Progenitor cell of endocrine pancreas (in vitro differentiated cells): Measurements from ENCODE around the gene NTSR2. TPM values are rescaled to one million over a fixed set of nuclear protein-coding genes. Genes with fewer than 3 reads are reported as not detected.

Experiments
- DNase-seq: peaks from one replicate; pipeline ENCODE4 v3.0.0; 2021; ENCODE audit warnings: low spot score; ENCODE audit not compliant: unreplicated experiment
- H3K27ac Mint-ChIP-seq: 2 replicates; pipeline ENCODE4 v1.8.0; 2021; ENCODE audit warnings: mild to moderate bottlenecking, moderate library complexity, mixed read lengths
- H3K27me3 Mint-ChIP-seq: 2 replicates; pipeline ENCODE4 v1.8.0; 2021; ENCODE audit warnings: mixed read lengths
- H3K36me3 Mint-ChIP-seq: 2 replicates; pipeline ENCODE4 v1.8.0; 2022; ENCODE audit warnings: mixed read lengths; ENCODE audit not compliant: insufficient read depth
- H3K4me1 Mint-ChIP-seq: 2 replicates; pipeline ENCODE4 v1.8.0; 2021; ENCODE audit warnings: low read depth, mixed read lengths
- H3K4me3 Mint-ChIP-seq: 2 replicates; pipeline ENCODE4 v1.8.0; 2021; ENCODE audit warnings: low read depth, mild to moderate bottlenecking, moderate library complexity, mixed read lengths
- H3K9me3 Mint-ChIP-seq: 2 replicates; pipeline ENCODE4 v1.8.0; 2021; ENCODE audit warnings: low read depth, mixed read lengths
- total RNA-seq: library from RNA; stranded (reverse); gene quantifications from 2 replicates; pipeline ENCODE4 v1.2.1, GENCODE V29; 2021
- TF ChIP-seq, protein P1 (sequence below): fragments of 200-600 bp; sonication (generic); IDR thresholded peaks from one replicate; pipeline ENCODE4 v1.5.0; 2021; ENCODE audit warnings: antibody characterized with exemption, mild to moderate bottlenecking; ENCODE audit not compliant: unreplicated experiment

The NTSR2 gene
- total RNA-seq, 1 donor from 2014 or later: not detected

DNA sequence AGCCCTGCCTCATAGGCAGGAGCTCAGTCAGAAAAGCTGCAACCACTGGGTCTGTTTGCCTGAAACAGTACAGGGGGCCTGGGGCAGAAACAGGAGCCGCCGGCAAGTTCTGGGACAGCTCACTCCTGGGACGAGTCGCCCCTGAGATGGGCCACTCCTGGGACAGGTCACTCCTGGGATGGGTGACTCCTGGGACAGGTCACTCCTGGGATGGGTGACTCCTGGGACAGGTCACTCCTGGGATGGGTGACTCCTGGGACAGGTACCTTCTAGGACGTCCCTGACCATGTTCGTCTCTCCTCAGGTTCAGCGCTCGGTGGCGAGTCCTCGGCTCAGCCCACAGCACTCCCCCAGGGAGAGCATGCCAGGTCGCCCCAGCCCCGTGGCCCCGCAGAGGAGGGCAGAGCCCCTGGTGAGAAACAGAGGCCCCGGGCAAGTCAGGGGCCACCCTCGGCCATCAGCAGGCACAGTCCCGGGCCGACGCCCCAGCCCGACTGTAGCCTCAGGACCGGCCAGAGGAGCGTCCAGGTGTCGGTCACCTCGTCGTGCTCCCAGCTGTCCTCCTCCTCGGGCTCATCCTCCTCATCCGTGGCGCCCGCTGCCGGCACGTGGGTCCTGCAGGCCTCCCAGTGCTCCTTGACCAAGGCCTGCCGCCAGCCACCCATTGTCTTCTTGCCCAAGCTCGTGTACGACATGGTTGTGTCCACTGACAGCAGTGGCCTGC lies 51.8 kb downstream of the NTSR2 start:
- Mint-ChIP-seq H3K36me3 (peaks cover 27% of the 10 kb centered on the region), H3K27ac (no peak overlapping the region), H3K4me1 (no peaks in the 10 kb centered on the region), H3K9me3 (no peaks in the 10 kb centered on the region), H3K4me3 (no peak overlapping the region), H3K27me3 (no peaks in the 10 kb centered on the region)
- no peak for DNase-seq
- TF ChIP-seq, protein P1, sequence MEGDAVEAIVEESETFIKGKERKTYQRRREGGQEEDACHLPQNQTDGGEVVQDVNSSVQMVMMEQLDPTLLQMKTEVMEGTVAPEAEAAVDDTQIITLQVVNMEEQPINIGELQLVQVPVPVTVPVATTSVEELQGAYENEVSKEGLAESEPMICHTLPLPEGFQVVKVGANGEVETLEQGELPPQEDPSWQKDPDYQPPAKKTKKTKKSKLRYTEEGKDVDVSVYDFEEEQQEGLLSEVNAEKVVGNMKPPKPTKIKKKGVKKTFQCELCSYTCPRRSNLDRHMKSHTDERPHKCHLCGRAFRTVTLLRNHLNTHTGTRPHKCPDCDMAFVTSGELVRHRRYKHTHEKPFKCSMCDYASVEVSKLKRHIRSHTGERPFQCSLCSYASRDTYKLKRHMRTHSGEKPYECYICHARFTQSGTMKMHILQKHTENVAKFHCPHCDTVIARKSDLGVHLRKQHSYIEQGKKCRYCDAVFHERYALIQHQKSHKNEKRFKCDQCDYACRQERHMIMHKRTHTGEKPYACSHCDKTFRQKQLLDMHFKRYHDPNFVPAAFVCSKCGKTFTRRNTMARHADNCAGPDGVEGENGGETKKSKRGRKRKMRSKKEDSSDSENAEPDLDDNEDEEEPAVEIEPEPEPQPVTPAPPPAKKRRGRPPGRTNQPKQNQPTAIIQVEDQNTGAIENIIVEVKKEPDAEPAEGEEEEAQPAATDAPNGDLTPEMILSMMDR: no peak

DNA sequence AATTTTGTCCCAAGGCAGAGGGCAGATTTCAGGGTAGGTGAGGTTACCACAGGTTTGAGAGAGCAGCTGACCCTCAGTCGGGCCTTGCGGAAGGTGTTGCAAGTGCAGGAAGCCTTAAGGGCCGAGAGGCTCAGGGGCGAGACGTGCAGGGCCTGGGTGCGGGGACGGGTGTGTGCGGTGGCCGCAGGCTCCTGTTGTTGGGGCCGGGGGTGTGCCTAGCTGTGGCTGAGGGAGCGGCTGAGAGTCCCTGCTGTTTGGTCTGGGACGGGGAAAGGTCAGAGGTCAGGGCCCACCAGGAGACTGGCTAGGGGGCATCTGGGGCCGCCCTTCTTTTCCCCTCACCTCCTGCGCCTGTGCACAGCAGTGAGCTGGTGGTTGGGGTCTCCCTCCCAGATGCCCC lies 52.5 kb downstream of the NTSR2 start:
- Mint-ChIP-seq H3K4me1 (no peaks in the 10 kb centered on the region), H3K27me3 (no peaks in the 10 kb centered on the region), H3K4me3 (no peak overlapping the region), H3K9me3 (no peaks in the 10 kb centered on the region), H3K27ac (peak overlapping the region; percentile 80), H3K36me3 (peaks cover 26% of the 10 kb centered on the region)
- no peak for DNase-seq
- TF ChIP-seq, protein P1: no peak

DNA sequence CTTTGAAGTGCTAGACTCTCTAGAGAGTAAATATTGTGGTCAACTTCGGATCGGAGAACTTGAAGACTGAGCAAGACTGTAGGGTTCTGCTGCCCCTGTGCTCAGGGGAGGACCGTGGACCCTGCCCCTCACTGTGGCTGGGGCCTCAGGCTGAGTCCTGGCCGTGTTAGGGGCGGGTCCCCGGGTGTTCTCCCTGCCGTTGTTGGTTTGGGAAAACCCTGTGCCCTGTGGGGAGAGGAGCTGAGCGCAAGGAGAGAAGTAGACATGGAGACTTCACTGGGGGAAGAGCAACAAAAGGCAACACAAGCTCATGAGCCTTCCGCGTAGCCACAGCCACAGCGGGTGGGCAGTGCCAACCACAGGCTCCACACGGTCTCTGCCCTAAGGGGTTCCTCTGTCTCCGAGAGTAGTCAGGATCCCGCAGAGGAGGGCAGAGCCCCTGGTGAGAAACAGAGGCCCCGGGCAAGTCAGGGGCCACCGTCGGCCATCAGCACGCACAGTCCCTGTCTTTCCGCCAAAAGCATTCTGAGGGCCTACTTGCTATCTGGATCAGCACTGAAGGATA lies 53.1 kb downstream of the NTSR2 start:
- H3K27ac Mint-ChIP-seq: no peak overlapping the region
- peaks cover 27% of the 10 kb centered on the region for H3K36me3 Mint-ChIP-seq

DNA sequence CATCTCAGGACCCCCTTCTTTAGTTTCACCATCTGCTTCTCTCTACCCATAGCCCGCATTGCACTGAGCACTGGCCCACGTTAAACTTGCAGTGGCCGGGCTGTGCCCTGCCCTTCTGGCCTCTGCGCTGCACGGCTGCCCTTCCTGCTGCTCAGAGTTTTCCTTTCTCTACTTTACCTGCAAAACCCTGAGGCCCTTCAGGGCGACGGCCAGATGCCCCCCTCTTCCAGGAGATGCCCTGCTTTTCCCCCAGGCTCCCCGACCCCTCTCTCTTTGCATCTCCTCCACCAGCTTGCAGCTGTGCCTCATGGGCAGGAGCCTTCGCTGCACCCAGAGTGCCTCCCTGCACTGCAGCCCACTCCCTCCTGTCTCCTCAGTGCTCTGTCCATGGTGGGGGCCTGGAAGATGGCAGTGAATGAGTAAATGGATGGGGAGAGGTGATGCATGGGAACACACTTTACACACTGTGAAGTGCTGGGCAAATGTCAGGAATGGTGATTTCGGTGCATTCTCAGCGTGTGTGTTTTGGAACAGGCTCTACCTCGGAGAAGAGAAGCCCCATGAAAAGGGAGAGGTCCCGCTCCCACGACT lies 53.8 kb downstream of the NTSR2 start:
- no peak overlapping the region for H3K27ac Mint-ChIP-seq
- no peaks in the 10 kb centered on the region for H3K9me3 Mint-ChIP-seq
- H3K27me3 Mint-ChIP-seq: no peaks in the 10 kb centered on the region
- DNase-seq: no peak
- no peaks in the 10 kb centered on the region for H3K4me1 Mint-ChIP-seq
- peaks cover 30% of the 10 kb centered on the region for H3K36me3 Mint-ChIP-seq
- no peak overlapping the region for H3K4me3 Mint-ChIP-seq
- TF ChIP-seq, protein P1: no peak

More for the DNA sequence above, 53.1 kb downstream of the NTSR2 start:
- Mint-ChIP-seq H3K9me3 (no peaks in the 10 kb centered on the region), H3K27me3 (no peaks in the 10 kb centered on the region), H3K4me3 (no peak overlapping the region), H3K4me1 (no peaks in the 10 kb centered on the region)
- no peak for DNase-seq
- TF ChIP-seq, protein P1: no peak

DNA sequence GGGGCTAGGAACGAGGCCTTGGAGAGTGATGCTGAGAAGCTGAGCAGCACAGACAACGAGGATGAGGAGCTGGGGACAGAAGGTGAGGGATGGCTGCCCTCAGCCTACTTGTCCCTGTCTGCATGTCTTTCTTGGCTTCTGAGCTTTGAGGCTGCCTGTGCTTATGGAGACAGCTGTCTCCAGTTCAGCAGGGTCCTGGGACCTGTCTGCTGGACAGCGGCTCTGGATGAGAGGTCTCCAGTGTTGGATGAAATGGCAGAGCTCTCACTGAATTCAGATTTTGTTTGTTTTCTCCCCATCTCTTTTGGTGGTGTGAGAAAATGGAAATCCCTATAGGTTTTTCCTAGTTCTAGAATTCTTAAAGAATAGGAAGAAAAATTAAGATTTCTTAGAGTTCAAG lies 54.8 kb downstream of the NTSR2 start:
- TF ChIP-seq, protein P1: no peak
- H3K27me3 Mint-ChIP-seq: no peaks in the 10 kb centered on the region
- no peak overlapping the region for H3K4me3 Mint-ChIP-seq
- H3K4me1 Mint-ChIP-seq: no peaks in the 10 kb centered on the region
- no peak overlapping the region for H3K27ac Mint-ChIP-seq
- no peaks in the 10 kb centered on the region for H3K9me3 Mint-ChIP-seq
- peaks cover 28% of the 10 kb centered on the region for H3K36me3 Mint-ChIP-seq
- DNase-seq: no peak
